Keratinocyte (primary cell): ENCODE data around the gene COG3. TPM values are rescaled to one million over a fixed set of nuclear protein-coding genes. Genes with fewer than 3 reads are reported as not detected.
A peak's percentile ranks its signal among the peaks of the same experiment; 100 is the strongest.

Experiments
- DNase-seq: peaks from one replicate; pipeline ENCODE4 v3.0.0-alpha.2; 2011; ENCODE audit warnings: low read depth, missing footprints, low spot score
- FAIRE-seq: peaks from 2 replicates; lab custom pipeline; 2011; peaks lifted over from hg19 to GRCh38; lab: Jason Lieb, UNC
- H2AFZ ChIP-seq: 2 replicates; pipeline ENCODE4 v1.6.0; 2012; ENCODE audit warnings: low read length, control low read depth, inconsistent platforms; ENCODE audit not compliant: control insufficient read depth
- H3K27ac ChIP-seq: 2 replicates; pipeline ENCODE4 v1.5.1; 2011; ENCODE audit warnings: low read length; ENCODE audit not compliant: control insufficient read depth, insufficient read depth
- H3K27me3 ChIP-seq: 3 replicates; pipeline ENCODE4 v1.6.0; 2011; ENCODE audit warnings: low read length; ENCODE audit not compliant: control insufficient read depth, insufficient read depth; ENCODE audit errors: extremely low read depth
- H3K36me3 ChIP-seq, 2 experiments: 2 replicates in 1 of 2; 3 replicates in 1 of 2; pipeline ENCODE4 v1.5.1; 2011; ENCODE audit warnings: low read length in 2 of 2, mild to moderate bottlenecking in 1 of 2; ENCODE audit not compliant: control insufficient read depth in 2 of 2, insufficient read depth in 2 of 2; ENCODE audit errors: extremely low read depth in 1 of 2
- H3K4me1 ChIP-seq: 3 replicates; pipeline ENCODE4 v1.5.1; 2011; ENCODE audit warnings: low read length; ENCODE audit not compliant: control insufficient read depth, insufficient read depth; ENCODE audit errors: extremely low read depth
- H3K4me2 ChIP-seq: 3 replicates; pipeline ENCODE4 v1.6.0; 2011; ENCODE audit warnings: low read depth, low read length; ENCODE audit not compliant: control insufficient read depth, insufficient read depth; ENCODE audit errors: extremely low read depth
- H3K4me3 ChIP-seq, 3 experiments: fragments of 200-600 bp in 1 of 3; sonication (generic) in 1 of 3; 2 replicates in 2 of 3; 3 replicates in 1 of 3; pipeline ENCODE4 v1.5.1; 2011 to 2016; ENCODE audit warnings: low read length in 3 of 3, mild to moderate bottlenecking in 3 of 3, control low read depth in 2 of 3, inconsistent platforms in 1 of 3, low read depth in 1 of 3, mixed read lengths in 1 of 3, mixed run types in 1 of 3, moderate library complexity in 1 of 3; ENCODE audit not compliant: control insufficient read depth in 2 of 3, insufficient read depth in 2 of 3; ENCODE audit errors: extremely low read depth in 1 of 3
- H3K79me2 ChIP-seq: 2 replicates; pipeline ENCODE4 v1.6.0; 2012; ENCODE audit warnings: low read length; ENCODE audit not compliant: control insufficient read depth, insufficient read depth
- H3K9ac ChIP-seq: 3 replicates; pipeline ENCODE4 v1.6.0; 2011; ENCODE audit warnings: low read length; ENCODE audit not compliant: control insufficient read depth, insufficient read depth; ENCODE audit errors: extremely low read depth
- H3K9me1 ChIP-seq: 3 replicates; pipeline ENCODE4 v1.6.0; 2011; ENCODE audit warnings: low read length; ENCODE audit not compliant: control insufficient read depth, insufficient read depth; ENCODE audit errors: extremely low read depth
- H3K9me3 ChIP-seq: 2 replicates; pipeline ENCODE4 v1.5.1; 2012; ENCODE audit warnings: low read depth, low read length; ENCODE audit not compliant: control insufficient read depth
- H4K20me1 ChIP-seq: 3 replicates; pipeline ENCODE4 v1.6.0; 2011; ENCODE audit warnings: low read length; ENCODE audit not compliant: control insufficient read depth, insufficient read depth; ENCODE audit errors: extremely low read depth
- EZH2 ChIP-seq: IDR thresholded peaks from one replicate; pipeline ENCODE4 v1.6.1; 2012; ENCODE audit warnings: inconsistent platforms, mild to moderate bottlenecking, low read length, moderate library complexity
- dilution Hi-C: fragments of 300-500 bp; cut with MboI; formaldehyde crosslinking; loops from one replicate; pipeline ENCODE4 v1.7.0; 2020; ENCODE audit warnings: low sequenced_read_pairs; ENCODE audit not compliant: extremely low pct_ligation_motif_present
- polyA plus RNA-seq, 5 experiments: library from polyadenylated mRNA; depleted of rRNA in 3 of 5; stranded (reverse) in 3 of 5; stranded (forward) in 1 of 5; unstranded in 1 of 5; fragments of >200 nt; gene quantifications; 1 replicate in 1 of 5; 2 replicates in 3 of 5; 3 replicates in 1 of 5; pipeline versions ENCODE4 v1.2.1 to v1.2.3, GENCODE V29; 2011 to 2012; ENCODE audit warnings: missing spikeins in 2 of 5, low read depth in 1 of 5, low replicate concordance in 1 of 5
- TF ChIP-seq, protein P1 (sequence below), 3 experiments: IDR thresholded peaks in 1 of 3; conservative IDR thresholded peaks in 1 of 3; optimal IDR thresholded peaks in 1 of 3; 2 replicates in 2 of 3; 3 replicates in 1 of 3; pipeline versions ENCODE3 to v1.5.1; 2011; ENCODE audit warnings: low read length in 3 of 3, mild to moderate bottlenecking in 3 of 3, moderate library complexity in 2 of 3, control low read depth in 1 of 3, inconsistent platforms in 1 of 3; ENCODE audit not compliant: insufficient read depth in 2 of 3; ENCODE audit errors: extremely low read depth in 1 of 3

COG3 gene
- polyA plus RNA-seq, 1 donor (not counting 4 experiments of a cell fraction or from before 2014, with no cell fraction given), result 31.0 TPM

GRCh38 chr13:45544520-45544919, 79.8 kb downstream of the COG3 start:
- Histone ChIP-seq H3K4me1 (no peaks in the 10 kb centered on the region), H2AFZ (no peak overlapping the region), H3K27me3 (peaks cover 12% of the 10 kb centered on the region), H4K20me1 (no peaks in the 10 kb centered on the region), H3K79me2 (no peaks in the 10 kb centered on the region), H3K9ac (no peak overlapping the region), H3K9me1 (no peaks in the 10 kb centered on the region), H3K4me3 (no peak overlapping the region), H3K4me2 (no peak overlapping the region), H3K27ac (no peak overlapping the region), H3K9me3 (no peaks in the 10 kb centered on the region), H3K36me3 (no peaks in the 10 kb centered on the region)
- TF ChIP-seq EZH2, result no peak
- TF ChIP-seq, protein P1, sequence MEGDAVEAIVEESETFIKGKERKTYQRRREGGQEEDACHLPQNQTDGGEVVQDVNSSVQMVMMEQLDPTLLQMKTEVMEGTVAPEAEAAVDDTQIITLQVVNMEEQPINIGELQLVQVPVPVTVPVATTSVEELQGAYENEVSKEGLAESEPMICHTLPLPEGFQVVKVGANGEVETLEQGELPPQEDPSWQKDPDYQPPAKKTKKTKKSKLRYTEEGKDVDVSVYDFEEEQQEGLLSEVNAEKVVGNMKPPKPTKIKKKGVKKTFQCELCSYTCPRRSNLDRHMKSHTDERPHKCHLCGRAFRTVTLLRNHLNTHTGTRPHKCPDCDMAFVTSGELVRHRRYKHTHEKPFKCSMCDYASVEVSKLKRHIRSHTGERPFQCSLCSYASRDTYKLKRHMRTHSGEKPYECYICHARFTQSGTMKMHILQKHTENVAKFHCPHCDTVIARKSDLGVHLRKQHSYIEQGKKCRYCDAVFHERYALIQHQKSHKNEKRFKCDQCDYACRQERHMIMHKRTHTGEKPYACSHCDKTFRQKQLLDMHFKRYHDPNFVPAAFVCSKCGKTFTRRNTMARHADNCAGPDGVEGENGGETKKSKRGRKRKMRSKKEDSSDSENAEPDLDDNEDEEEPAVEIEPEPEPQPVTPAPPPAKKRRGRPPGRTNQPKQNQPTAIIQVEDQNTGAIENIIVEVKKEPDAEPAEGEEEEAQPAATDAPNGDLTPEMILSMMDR (optimal IDR thresholded peaks at IDR 0.05 in 1 of 3, IDR thresholded peaks at IDR 0.05 in 1 of 3, conservative IDR thresholded peaks at IDR 0.05 in 1 of 3; ENCODE audit: extremely low read depth in 1 of 3, insufficient read depth in 2 of 3, low read length in 3 of 3), result peak in 1 of 3 experiments; percentile 23
- DNase-seq, result no peak
- FAIRE-seq, result no peak
- dilution Hi-C loops, result no loop called here

DNA sequence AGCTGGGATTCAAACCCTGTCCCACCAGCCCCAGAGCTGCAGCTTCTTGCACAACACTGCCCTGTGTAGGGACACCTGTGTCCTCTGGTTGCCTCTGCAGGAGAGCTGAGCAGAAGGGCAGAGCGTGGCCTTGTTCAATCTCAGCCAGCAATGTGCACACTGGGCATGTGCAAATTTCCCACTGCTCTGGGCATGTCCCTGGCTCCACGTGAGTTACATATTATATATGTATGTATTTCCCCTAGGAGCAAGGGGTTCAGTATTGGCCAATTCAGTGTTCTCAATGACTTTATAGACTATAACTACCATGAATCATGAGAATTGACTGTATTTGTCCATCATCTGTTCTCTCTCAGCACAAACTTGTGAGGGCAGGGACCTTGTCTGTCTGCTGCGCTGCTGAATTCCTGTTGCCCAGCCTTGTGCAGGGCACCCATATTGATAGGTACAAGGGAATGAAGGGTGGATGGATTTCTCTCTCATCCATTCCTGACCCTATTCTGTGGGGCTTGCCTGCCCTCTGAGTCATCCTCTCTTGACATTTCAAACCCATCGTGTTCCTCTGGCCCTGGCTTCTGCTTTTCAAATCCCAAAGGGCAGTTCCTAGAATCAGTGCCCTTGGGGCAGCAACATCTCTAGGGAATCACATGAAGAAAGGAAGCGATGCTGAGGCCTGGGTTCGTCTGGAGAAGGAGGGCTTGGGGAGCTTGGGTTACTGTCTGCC, 81.1 kb downstream of the COG3 start:
- Histone ChIP-seq H3K4me3 (no peak overlapping the region), H3K27ac (no peak overlapping the region), H3K36me3 (no peaks in the 10 kb centered on the region), H3K9me3 (no peaks in the 10 kb centered on the region), H3K79me2 (no peaks in the 10 kb centered on the region), H3K4me1 (no peaks in the 10 kb centered on the region), H3K9ac (no peak overlapping the region), H4K20me1 (no peaks in the 10 kb centered on the region), H3K9me1 (no peaks in the 10 kb centered on the region), H3K4me2 (no peak overlapping the region), H2AFZ (no peak overlapping the region), H3K27me3 (peaks cover 19% of the 10 kb centered on the region)
- TF ChIP-seq, protein P1 (optimal IDR thresholded peaks at IDR 0.05 in 1 of 3, IDR thresholded peaks at IDR 0.05 in 1 of 3, conservative IDR thresholded peaks at IDR 0.05 in 1 of 3; ENCODE audit: extremely low read depth in 1 of 3, insufficient read depth in 2 of 3, low read length in 3 of 3), result no peak
- no peak for TF ChIP-seq EZH2
- dilution Hi-C loops, result no loop called here
- DNase-seq, result no peak
- FAIRE-seq, result no peak
